ENCODE data around the gene C1orf35.

Gene C1orf35

GRCh38 chr1:228102791-228103620, at the start of gene C1orf35:
Gene C1orf35 (minus strand): TSS chr1:228103325. CDS start chr1:228103227, 98 bp downstream.
- DNase-seq, result peak; percentile 97

DNA sequence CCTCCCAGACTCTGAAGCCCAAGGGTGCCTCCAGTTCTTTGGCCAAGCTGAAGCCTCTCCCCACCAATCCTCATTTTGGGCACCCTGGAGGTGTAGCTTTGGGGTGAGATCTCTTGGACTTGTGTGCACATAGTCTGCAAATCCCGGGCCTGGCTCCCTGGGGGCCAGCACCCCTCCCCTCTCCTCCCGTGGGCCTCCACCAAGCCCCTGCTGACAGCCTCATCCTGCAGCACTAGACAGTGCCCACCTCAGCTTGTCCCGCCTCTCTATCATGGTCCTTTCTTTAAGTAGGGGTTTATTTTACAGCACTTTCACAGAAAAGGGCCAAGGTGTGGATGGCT, 49.8 kb upstream of the C1orf35 start:
- no peak for DNase-seq

DNA sequence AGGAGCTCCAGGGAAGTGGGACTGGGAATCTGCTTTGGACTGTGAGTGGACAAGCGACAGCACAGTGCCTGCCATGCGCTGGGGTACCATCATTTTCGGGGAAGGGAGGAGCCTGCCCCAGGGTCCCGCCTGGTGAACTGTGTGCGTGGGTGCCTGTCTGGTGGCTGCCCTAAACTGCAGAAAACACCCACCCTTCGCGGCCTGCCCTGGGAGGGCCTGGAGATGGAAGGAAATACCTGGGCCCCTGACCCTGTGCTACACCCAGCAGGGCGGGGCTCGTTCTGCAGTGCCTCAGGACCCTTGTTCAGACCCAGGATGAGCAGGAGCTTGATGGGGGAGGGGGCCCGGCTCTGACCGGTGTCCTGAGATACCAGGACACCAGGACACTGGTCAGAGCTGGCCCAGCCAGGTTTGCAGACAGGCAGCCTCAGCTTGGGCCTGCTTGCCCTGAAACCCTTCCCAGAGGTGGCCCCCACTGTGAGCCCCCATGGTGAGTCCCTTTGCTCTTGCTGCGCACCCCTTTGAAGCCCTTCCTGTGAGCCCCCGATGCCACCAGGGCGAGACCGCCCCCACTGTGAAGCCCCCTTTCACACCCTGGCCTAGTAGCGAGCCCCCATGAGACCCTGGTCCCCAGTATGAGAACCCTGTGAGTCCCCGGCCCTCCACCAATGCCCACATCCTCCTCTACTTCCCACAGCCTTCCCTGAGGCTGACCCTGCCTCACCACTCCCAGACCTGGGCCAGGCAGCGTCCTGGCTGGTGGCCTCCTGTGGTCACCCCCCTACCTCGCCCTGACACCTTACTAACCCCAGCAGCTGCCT, 49.2 kb upstream of the C1orf35 start:
- DNase-seq, result no peak

DNA sequence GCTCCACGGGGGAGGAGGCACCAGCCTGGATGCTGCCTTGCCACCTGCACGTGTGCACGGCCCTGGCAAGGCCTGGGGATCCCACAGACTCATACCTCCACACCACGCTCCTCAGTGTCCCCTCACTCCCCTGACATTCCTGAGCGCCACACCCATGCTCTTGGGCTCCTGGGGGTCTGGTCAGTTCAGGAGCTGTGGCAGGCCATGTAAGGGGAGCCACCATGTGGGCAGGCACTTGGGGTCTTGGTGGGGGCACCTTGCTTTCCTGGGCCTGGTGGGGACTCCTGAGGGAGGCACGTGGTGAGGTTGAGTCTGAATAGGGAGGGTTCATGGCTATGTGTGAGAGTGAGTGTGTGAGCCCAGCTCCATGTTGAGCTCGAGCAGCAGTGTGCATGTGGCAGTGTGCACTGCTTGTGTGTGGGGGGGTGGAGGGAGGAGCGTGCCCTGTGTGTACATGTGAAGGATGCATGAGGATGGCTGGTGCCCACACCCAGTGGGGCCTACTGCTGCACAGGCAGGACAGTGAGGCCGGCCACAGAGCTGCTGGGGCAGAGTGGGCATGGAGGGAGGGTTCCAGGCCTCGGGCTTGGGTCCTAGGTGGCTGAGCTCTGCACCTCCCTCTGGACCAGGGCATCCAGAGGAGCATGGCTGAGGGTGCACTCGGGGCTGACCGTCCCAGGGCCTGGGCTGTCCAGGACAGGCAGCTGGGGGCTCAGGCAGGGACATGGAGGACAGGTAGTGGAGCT, 48.2 kb upstream of the C1orf35 start:
- DNase-seq, result no peak

DNA sequence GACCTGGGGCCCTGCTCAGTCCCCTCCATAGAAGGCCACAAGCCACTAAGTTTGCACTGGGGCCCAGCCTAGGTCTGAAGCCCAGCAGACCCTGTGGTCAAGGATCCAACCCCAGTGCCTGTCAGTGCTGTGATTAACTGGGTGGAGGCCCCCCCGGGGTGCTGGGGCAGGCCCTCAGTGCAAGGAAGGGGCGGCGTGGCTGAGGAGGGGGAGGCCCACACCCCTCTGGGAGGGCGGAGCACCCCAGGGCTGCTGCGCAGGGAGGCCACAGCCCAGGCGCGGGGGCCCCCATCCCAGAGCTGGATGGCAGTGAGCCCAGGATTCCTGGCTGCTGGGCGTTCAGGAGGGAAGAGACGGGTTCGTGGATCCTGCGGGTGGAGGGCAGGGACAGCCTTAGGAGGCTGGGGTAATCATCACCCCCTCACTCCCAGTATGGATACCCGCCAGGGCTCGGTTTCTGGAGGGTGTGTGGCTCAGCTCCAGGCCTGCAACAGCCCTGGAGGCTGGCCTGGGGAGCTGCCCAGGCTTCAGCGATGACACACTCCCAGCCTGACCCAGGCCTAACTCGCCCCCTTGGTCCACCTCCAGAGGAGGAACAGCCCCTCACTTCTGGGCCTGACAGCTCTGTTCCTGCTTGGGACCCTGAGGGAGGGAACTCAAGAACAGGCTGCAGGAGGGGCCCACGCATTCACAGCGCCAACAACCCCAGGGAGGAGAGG, 47.5 kb upstream of the C1orf35 start:
- DNase-seq, result no peak

DNA sequence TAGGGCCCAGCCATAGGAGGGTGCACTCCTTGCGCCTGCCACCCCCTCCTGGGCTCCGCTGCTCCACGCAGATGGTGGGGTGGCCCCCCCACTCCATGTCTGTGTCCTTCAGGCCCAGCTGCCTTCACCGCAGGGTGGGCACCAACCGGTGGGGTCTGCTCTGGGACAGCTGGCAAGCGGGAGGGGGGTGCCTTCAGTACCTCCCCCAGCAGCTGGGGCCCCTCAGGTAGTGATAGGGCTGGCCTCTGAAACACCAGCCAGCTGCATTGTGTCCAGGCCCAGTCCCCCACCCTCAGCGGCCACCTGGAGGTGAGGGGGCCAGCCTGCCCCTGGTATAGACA, 47.0 kb upstream of the C1orf35 start:
- DNase-seq, result no peak

DNA sequence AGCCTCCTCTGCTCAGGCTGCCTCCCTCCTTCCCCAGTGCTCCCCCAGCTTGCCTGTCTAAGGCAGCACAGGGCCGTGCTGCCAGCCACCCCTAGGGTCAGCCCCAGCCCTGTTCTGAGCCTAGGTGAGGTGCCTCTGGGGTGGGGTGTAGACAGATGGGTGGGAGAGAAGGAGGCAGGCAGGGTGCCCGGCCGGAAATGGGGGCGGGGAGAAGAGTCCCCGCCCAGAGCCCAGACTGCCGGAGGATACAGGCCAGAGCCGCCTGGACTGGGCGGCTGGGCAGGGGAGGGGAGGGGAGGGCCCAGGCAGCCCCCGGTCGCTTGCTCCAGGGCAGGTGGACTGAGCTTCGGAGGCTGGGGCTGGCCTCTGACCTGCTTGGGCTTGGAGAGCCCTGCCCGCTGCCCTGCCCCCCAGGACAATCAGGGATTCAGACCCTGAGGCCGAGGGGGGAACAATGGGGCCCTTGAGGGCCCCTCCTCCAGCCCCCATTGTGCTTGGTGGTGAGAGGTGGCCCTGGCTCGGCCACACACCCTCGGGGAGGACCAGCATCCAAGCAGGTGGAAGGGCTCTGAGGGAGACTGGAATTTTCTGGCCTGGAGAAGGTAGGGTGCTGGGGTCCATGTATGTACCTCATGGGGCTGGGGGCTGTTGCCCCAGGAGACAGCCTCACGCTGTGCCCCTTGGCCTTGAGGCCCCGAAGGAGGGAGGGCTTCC, 46.4 kb upstream of the C1orf35 start, which contains the start of gene GJC2:
TSS of gene GJC2 (plus strand) at position 525 of the 714 bp plus-strand sequence. CDS start 7,829 bp downstream, outside the sequence.
- no peak for DNase-seq

DNA sequence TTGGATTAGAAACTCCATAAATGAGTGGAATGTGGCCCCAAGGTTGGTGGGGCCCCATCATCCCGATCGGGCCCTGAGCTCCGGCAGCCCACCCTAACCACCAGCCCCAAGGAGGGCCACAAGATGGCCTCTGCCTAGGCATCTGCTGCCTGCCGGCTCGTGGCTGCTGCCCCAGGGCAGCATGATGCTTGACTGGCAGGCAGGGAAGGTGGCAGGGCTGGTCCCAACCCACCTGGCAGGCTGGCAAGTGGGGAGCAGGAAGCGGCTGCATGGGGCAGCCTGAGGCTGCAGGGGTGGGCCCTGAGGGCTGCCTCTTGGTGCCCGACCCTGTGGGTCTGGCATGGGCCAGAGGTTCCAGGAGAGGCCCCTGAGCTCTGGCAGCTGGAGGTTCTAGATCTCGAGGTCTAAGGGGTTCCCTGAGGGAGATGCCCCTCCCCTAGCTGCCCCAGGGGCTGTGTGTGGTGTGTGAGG, 45.8 kb upstream of the C1orf35 start:
- no peak for DNase-seq

GRCh38 chr1:228148196-228148861, 45.2 kb upstream of the C1orf35 start:
- no peak for DNase-seq

GRCh38 chr1:228147768-228148167, 44.6 kb upstream of the C1orf35 start:
- no peak for DNase-seq

- DNase-seq, result no peak
Measured at GRCh38 chr1:228147151-228147693, 44.1 kb upstream of the C1orf35 start.

DNA sequence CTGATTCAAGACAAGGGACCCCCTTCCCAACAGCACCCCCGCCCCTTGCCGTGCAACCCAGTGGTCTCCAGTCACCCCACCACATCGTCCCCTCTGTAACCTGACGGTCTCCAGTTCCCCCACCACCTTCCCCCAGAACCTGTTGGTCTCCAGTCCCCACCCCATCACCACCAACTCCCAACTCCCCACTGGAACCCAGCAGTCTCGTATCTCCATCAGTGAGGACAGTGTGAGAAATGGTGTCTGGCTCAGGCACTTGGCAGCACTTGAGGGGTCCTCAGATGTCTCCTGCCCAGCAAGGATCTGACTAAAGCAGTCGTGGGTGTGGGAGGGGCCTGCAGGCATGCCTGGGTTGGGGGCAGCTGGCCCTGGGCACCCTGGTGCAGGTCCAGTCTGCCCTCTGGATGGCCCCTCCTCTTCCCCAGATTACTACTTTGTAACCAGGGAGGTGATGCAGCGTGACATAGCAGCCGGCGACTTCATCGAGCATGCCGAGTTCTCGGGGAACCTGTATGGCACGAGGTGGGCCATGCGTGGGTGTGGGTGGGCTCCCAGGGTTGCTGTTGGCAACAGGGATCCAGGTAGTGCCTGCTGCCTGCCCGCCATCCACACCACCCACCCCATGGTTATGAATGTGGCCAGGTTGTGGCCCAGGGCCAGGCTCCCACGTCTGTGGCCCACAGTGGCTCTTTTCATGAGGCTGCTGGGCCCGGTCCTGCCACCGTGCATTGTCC, 43.5 kb upstream of the C1orf35 start:
- no peak for DNase-seq

- DNase-seq, result no peak
Measured at GRCh38 chr1:228145463-228146416, 42.6 kb upstream of the C1orf35 start.

GRCh38 chr1:228144993-228145343, 41.8 kb upstream of the C1orf35 start:
- DNase-seq, result no peak

- no peak for DNase-seq
Measured at GRCh38 chr1:228144193-228144992, 41.3 kb upstream of the C1orf35 start.

- DNase-seq, result no peak
Measured at GRCh38 chr1:228143480-228144192, 40.5 kb upstream of the C1orf35 start.

- no peak for DNase-seq
Measured at GRCh38 chr1:228142701-228143136, 39.6 kb upstream of the C1orf35 start.

Data from activated CD4-positive, alpha-beta T cell treated with anti-CD3 and anti-CD28 coated beads for 48 hours (primary cell).